Activated T-cell treated with anti-CD3 and anti-CD28 coated beads, Interleukin-2, amount 50 U/mL, for 24 hours (primary cell): ENCODE measurements around the gene CENPF.
A peak's percentile ranks its signal among the peaks of the same experiment; 100 is the strongest.
"Not testable (repeated sequence)": the region's sequence is repeated elsewhere in the genome, so short reads cannot be mapped to it uniquely, and the experiment has no call there.

Experiments
- DNase-seq: peaks from one replicate; pipeline ENCODE4 v3.0.0-alpha.2; 2020
- H3K27ac Mint-ChIP-seq: 2 replicates; pipeline ENCODE4 v1.8.0; 2020; ENCODE audit warnings: mild to moderate bottlenecking, mixed read lengths
- H3K27me3 Mint-ChIP-seq: 2 replicates; pipeline ENCODE4 v1.8.0; 2020; ENCODE audit warnings: mixed read lengths
- H3K36me3 Mint-ChIP-seq: 2 replicates; pipeline ENCODE4 v1.8.0; 2020; ENCODE audit warnings: low read depth, mixed read lengths
- H3K4me1 Mint-ChIP-seq: 2 replicates; pipeline ENCODE4 v1.8.0; 2020; ENCODE audit warnings: low read depth, mixed read lengths
- H3K4me3 Mint-ChIP-seq: 2 replicates; pipeline ENCODE4 v1.8.0; 2020; ENCODE audit warnings: mild to moderate bottlenecking, moderate library complexity, mixed read lengths
- H3K9me3 Mint-ChIP-seq: 2 replicates; pipeline ENCODE4 v1.8.0; 2020; ENCODE audit warnings: mixed read lengths

The CENPF gene

DNA sequence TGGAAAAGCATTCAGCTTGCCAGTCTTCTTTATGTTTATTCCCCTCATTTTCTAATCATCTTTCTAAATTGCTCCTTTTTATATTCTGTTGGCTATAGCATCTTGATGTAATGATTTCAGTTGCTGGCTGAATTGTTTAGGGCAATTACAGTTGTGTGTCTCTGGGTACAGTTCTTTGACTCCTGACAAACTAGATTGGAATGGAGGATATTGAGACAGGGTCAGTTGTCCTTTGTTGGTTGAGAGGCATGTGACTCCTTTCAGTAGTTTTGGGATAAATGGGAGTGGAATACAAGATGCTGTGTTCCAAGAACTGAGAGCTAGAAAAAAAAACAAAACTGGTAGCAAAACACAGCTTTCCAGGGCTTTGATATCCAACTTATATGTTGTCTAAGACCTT lies 1.5 kb downstream of the CENPF start:
- Mint-ChIP-seq H3K4me1 (peaks cover 18% of the 10 kb centered on the region), H3K4me3 (peak overlapping the region; percentile 93), H3K9me3 (peaks cover 2% of the 10 kb centered on the region), H3K27ac (peak overlapping the region; percentile 82), H3K27me3 (no peaks in the 10 kb centered on the region), H3K36me3 (peaks cover 20% of the 10 kb centered on the region)
- DNase-seq: no peak

DNA sequence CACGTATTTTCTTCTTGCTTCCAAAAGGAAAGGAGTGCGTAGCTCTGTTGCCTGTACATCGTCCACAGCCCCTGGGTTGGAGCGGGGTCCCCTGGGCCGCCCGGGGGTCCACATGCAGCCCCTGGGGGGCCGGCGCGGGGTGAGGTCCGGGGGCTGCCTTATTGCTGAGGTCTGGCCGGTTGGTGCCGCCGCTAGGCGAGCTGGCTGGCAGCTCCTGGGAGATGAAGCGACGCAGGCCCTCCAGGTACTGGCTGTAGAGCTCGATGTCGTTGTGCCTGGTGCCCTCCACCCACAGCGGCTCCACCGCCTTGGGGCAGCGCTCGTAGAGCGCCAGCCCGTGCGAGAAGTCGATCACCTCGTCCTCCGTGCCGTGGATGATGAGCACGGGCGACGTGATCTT lies 2.5 kb downstream of the CENPF start:
- peaks cover 18% of the 10 kb centered on the region for H3K4me1 Mint-ChIP-seq
- H3K4me3 Mint-ChIP-seq, H3K27me3 Mint-ChIP-seq, H3K27ac Mint-ChIP-seq, DNase-seq, H3K9me3 Mint-ChIP-seq: not testable (repeated sequence)
- peaks cover 24% of the 10 kb centered on the region for H3K36me3 Mint-ChIP-seq

DNA sequence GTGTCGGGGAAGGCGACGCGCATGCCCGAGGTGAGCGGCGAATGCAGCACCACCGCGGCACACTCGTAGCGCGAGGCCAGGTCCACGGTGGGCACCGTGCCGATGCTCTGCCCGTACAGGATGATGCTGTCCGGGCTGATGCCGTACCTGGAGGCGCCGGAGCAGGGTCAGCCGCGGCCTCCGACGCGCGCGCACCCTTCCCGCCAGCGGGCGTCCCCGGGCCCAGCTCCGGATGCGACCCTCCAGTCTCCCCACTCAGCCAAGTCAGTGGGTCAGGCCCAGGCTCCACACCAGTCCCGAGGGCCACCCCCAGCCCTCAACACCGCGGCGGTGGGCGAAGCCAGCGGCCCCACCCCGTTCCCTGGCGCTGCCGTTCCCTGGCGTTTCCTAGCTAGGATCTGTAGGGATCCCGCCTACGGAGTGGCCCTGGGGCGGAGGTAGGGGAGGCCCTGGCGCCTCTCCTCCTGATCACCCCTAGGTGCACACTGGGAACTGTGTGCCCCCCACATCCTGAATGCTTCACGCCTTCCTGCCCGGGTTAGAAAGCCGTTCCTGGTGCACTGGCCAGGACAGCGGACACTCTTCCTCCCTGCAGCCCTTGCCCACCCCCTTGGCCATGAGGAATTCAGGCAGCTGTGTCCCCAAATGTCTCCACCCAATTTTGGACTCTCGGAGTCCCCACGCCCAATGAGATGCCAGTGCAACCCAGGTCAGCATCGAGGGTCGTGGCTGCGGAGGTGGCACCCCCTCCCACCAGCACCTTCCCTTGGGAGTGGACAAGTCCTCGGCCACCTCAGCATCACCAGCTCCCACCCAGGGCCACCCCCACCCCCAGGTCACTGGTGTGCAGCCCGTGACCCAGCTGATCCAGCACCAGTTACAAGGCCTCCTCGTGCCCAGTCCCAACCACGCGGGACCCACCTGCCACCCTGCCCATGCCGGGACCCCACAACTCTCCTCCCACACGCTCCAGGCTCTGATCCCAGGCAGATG lies 3.2 kb downstream of the CENPF start:
- H3K27ac Mint-ChIP-seq, H3K4me3 Mint-ChIP-seq, DNase-seq, H3K9me3 Mint-ChIP-seq, H3K27me3 Mint-ChIP-seq: not testable (repeated sequence)
- Mint-ChIP-seq H3K36me3 (peaks cover 24% of the 10 kb centered on the region), H3K4me1 (peaks cover 18% of the 10 kb centered on the region)

DNA sequence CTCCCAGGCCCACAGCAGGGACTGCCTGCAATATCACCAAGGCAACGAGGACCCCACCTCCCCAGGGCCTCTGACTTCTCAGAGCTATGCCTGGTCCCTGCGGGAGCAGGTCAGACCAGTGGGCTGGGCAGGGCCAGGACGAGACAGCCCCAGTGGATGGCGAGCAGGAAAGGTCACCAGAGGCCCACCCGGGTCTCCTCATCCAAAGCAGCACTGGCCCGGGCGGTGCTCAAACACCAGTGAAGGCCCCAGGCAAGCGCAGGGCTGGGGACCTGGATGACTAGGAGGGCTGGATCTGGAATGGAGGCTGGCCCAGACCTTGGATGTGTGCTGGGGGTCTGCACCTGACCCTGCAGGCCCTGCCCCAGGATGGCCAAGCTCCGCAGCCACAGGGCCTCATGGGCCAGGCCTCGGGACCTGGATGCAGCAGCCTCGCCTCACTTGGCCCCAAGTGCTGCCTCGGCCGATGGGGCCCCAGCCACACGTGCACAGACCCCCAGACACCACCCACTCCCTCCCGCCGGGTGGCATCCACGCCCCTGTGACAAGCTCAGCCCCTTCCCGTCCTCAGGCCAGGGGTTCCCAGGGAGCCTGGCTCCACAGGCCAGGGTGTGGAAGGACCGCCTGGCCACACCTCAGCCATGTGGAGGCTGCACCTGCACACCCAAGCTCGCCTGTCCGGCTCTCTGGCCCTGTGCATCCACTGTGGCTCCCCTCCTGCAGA lies 4.7 kb downstream of the CENPF start:
- not testable (repeated sequence) for H3K27me3 Mint-ChIP-seq, H3K9me3 Mint-ChIP-seq, H3K4me3 Mint-ChIP-seq, H3K27ac Mint-ChIP-seq, DNase-seq
- peaks cover 11% of the 10 kb centered on the region for H3K4me1 Mint-ChIP-seq
- peaks cover 24% of the 10 kb centered on the region for H3K36me3 Mint-ChIP-seq

DNA sequence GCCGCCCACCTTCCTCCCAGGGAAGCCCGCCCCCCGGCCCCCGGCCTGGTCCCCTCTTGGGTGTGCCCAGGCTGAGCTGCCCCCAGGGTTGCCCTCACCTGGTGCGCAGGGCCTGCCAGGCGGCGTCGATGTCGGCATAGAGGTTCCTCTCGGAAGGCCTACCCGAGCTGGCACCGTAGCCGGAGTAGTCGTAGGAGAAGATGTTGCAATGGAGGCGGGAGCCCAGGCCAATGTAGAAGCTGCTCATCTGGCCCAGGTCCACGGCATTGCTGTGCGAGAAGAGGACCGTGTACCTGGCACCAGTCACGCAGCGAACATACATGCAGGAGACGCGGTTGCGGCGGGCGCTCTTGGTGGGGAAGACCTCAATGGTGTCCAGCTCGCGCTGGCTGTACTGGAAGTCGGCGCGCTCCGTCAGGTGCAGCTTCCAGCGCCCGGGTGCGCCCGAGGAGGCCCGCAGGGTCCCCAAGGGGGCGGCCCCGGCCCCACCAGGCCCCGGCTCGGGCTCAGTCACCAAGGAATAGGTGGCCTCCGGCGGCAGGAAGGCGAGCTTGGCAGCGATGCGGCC lies 5.3 kb downstream of the CENPF start:
- H3K27ac Mint-ChIP-seq: not testable (repeated sequence)

DNA sequence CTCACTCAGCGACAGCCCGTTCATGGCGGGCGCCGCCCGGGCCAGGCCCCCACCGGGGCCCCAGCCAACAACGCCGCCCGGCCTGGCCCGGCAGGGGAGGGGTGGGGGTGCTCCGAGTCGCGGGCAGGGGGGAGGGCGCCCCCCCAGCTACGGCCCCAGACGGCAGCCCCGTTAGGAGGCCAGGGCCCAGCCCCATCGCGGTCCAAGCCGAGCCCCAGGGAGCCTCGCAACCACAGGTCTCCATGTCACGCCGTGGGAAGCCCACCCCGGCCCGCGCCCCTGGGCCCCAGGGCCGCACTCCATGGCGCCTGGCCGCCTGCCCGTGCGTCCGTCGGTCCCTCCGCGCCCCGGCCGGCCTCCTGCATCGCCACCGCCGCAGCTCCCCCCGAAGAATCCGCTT lies 5.8 kb downstream of the CENPF start:
- peaks cover 17% of the 10 kb centered on the region for H3K36me3 Mint-ChIP-seq
- H3K9me3 Mint-ChIP-seq, H3K4me1 Mint-ChIP-seq, H3K4me3 Mint-ChIP-seq, H3K27ac Mint-ChIP-seq, DNase-seq, H3K27me3 Mint-ChIP-seq: not testable (repeated sequence)

More for the DNA sequence above, 5.3 kb downstream of the CENPF start:
- DNase-seq, H3K27me3 Mint-ChIP-seq, H3K9me3 Mint-ChIP-seq, H3K4me3 Mint-ChIP-seq, H3K4me1 Mint-ChIP-seq: not testable (repeated sequence)
- peaks cover 22% of the 10 kb centered on the region for H3K36me3 Mint-ChIP-seq

DNA sequence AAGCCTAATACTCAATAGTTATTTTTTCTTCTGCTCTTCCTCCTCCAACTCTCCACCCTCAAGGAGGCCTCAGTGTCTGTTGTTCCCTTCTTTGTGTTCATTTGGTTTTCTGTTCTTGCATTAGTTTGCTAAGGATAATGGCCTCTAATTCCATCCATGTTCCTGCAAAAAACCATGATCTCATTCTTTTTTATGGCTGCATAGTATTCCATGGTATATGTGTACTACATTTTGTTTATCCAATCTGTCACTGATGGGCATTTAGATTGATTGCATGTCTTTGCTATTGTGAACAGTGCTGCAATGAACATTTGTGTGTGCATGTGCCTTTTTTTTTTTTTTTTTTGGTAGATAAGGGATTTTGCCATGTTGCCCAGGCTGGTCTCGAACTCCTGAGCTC lies 6.7 kb downstream of the CENPF start:
- no peak overlapping the region for H3K4me3 Mint-ChIP-seq
- no peak overlapping the region for H3K27ac Mint-ChIP-seq
- DNase-seq: no peak
- no peaks in the 10 kb centered on the region for H3K4me1 Mint-ChIP-seq
- H3K36me3 Mint-ChIP-seq: peaks cover 17% of the 10 kb centered on the region
- peaks cover 6% of the 10 kb centered on the region for H3K9me3 Mint-ChIP-seq
- H3K27me3 Mint-ChIP-seq: no peaks in the 10 kb centered on the region

DNA sequence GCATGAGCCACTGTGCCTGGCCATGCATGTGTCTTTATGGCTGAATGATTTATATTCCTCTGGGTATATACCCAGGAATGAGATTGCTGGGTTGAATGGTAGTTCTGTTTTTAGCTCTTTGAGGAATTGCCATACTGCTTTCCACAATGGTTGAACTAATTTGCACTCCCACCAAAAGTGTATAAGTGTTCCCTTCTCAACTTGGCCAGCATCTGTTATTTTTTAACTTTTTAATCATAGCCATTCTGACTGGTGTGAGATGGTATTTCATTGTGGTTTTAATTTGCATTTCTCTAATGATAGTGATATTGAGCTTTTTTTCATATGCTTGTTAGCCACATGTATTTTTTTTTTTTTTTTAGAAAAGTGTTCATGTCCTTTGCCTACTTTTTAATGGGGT lies 7.1 kb downstream of the CENPF start:
- H3K27me3 Mint-ChIP-seq, H3K4me1 Mint-ChIP-seq, DNase-seq, H3K4me3 Mint-ChIP-seq, H3K27ac Mint-ChIP-seq, H3K9me3 Mint-ChIP-seq: not testable (repeated sequence)
- H3K36me3 Mint-ChIP-seq: peaks cover 22% of the 10 kb centered on the region

DNA sequence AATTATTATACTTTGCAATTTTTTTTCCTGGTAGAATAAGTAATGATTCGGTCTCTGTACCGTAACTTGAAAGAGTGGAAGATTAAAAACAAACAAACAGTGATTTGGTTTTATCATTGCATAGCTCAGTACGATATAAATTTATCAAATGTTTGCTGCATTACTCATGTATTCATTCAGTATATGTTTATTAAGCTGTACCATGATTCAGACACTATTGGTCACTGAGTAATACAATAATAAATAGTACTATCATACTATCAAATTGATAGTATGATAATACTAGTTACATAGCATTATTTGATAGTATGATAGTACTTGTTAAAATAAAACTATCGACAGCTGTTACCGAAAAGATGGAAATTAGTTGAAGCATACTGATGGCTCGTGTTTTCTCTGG lies 12.1 kb downstream of the CENPF start:
- H3K36me3 Mint-ChIP-seq: peaks cover 37% of the 10 kb centered on the region
- no peak overlapping the region for H3K4me3 Mint-ChIP-seq

DNA sequence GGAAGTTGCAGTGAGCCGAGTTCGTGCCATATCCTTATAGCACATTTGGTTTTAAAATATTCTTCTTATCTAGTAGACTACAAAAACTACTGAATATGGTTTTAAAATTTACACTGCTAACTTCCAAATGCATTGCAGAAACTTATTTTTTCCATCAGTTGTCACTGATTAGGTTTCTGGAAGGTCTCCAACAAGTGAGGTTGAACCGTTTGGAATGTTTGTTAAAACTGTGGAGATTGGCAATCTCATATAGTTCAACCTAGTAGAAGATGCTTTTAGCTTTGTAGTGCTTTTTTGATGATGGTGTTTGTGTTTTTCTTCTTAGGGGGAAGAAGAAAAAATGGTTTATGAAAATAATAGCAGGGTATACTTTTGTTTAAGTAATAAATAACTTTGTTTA lies 12.9 kb downstream of the CENPF start:
- Mint-ChIP-seq H3K27me3 (no peaks in the 10 kb centered on the region), H3K4me3 (no peak overlapping the region), H3K36me3 (peaks cover 44% of the 10 kb centered on the region), H3K27ac (no peak overlapping the region), H3K9me3 (no peaks in the 10 kb centered on the region), H3K4me1 (peaks cover 9% of the 10 kb centered on the region)
- no peak for DNase-seq

More for the DNA sequence above, 12.1 kb downstream of the CENPF start:
- Mint-ChIP-seq H3K9me3 (no peaks in the 10 kb centered on the region), H3K4me1 (peaks cover 9% of the 10 kb centered on the region), H3K27me3 (no peaks in the 10 kb centered on the region), H3K27ac (no peak overlapping the region)
- DNase-seq: no peak

DNA sequence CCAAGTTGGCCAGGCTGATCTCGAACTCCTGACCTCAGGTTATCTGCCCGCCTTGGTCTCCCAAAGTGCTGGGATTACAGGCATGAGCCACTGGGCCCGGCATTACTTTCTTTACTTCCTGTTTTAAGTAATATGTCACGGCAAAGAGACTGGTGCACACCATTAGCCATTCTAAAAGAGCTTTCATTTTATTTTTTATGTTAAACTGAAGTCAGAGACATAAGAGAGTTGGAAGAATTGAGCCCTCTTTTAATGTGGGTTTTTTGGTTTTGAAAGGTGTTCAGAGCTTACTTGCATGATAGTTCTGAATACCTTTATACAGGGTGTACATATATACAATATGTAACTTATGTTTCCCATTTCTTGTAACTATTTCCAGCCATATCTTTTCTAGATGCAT lies 14.3 kb downstream of the CENPF start:
- Mint-ChIP-seq H3K36me3 (peaks cover 57% of the 10 kb centered on the region), H3K4me1 (peaks cover 9% of the 10 kb centered on the region), H3K27ac (no peak overlapping the region), H3K9me3 (no peaks in the 10 kb centered on the region), H3K27me3 (no peaks in the 10 kb centered on the region), H3K4me3 (no peak overlapping the region)
- no peak for DNase-seq

DNA sequence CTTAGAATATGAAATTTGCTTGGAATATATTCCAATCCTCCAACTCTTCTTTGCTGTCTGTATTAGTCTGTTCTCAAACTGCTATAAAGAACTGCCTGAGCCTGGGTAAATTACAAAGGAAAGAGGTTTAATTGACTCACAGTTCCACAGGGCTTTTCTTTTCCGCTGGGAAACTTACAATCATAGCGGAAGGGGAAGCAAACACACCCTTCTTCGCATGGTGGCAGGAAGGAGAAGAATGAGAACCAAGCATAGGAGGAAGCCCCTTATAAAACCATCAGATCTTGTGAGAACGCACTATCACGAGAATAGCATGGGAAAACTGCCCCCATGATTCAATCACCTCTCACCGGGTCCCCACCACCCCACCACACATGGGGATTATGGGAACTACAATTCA lies 14.8 kb downstream of the CENPF start:
- Mint-ChIP-seq H3K27ac (no peak overlapping the region), H3K4me1 (peaks cover 9% of the 10 kb centered on the region), H3K4me3 (no peak overlapping the region), H3K36me3 (peaks cover 58% of the 10 kb centered on the region), H3K27me3 (no peaks in the 10 kb centered on the region), H3K9me3 (no peaks in the 10 kb centered on the region)
- no peak for DNase-seq

DNA sequence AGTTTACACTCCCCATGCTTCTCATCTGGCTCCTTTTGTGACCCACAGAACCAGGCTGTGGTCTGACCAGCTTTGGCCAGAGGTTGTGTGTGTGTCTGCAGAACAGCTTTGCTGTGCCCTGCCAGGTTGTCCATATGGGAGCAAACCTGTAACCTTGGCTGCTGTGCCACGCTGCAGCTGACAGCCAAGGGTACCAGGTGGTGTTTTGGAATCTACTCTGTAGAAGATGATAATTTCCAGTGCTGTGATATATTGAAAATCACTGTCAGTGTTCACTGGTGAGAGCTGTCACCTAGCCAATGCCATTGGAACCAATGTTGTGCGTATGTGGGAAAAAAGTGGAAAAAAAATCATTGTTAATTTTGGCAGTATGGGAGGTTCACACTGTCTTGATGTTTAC lies 18.2 kb downstream of the CENPF start:
- H3K4me1 Mint-ChIP-seq: peaks cover 8% of the 10 kb centered on the region
- H3K9me3 Mint-ChIP-seq: no peaks in the 10 kb centered on the region
- H3K27ac Mint-ChIP-seq: no peak overlapping the region
- no peaks in the 10 kb centered on the region for H3K27me3 Mint-ChIP-seq
- H3K4me3 Mint-ChIP-seq: no peak overlapping the region
- DNase-seq: no peak
- peaks cover 58% of the 10 kb centered on the region for H3K36me3 Mint-ChIP-seq

DNA sequence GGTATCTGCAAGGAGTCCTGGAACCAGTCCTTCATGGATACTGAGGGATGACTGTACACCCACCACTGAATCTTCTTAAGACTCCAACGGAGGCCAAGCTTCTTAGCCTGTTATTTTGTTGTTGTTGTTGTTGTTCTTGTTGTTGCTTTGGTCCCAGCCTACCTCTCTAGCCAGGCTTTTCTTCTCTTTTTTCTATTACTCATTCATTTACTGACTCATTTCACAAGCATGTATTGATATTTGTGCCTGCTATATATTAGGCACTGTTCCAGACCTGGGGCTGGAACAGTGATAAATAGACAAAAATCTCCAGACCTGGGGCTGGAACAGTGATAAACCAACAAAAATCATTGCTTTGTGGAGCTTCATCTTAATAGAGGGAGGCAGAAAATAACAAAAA lies 20.4 kb downstream of the CENPF start:
- no peak overlapping the region for H3K4me3 Mint-ChIP-seq
- H3K36me3 Mint-ChIP-seq: peaks cover 51% of the 10 kb centered on the region
- H3K4me1 Mint-ChIP-seq: peaks cover 3% of the 10 kb centered on the region
- H3K27me3 Mint-ChIP-seq: no peaks in the 10 kb centered on the region
- no peak overlapping the region for H3K27ac Mint-ChIP-seq
- H3K9me3 Mint-ChIP-seq: no peaks in the 10 kb centered on the region
- DNase-seq: no peak

DNA sequence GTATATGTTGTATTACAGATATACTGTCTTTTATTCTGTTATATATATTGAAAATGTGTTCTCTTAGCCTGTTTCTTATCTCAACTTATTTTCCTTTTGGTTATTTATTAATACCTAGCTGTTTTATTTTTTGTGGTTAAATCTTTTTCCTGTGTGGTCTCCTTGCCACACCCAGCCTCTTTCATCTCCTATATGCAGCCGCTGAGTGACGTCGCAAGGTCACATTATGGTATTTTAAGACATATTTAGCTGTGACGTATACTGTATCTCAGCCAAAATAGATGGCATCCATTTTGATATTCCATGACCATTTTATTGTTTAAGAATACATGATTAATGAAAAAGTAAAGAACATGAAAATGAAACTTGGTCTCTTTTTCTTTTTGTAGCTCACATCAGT lies 29.1 kb downstream of the CENPF start:
- no peak overlapping the region for H3K4me3 Mint-ChIP-seq
- no peak overlapping the region for H3K27ac Mint-ChIP-seq

More for the DNA sequence above, 29.1 kb downstream of the CENPF start:
- DNase-seq: no peak
- H3K9me3 Mint-ChIP-seq: no peaks in the 10 kb centered on the region
- H3K27me3 Mint-ChIP-seq: no peaks in the 10 kb centered on the region
- peaks cover 21% of the 10 kb centered on the region for H3K4me1 Mint-ChIP-seq
- peaks cover 77% of the 10 kb centered on the region for H3K36me3 Mint-ChIP-seq
